Naive thymus-derived CD4-positive, alpha-beta T cell (primary cell): ENCODE measurements around the gene ACTL10. TPM values are rescaled to one million over a fixed set of nuclear protein-coding genes. Genes with fewer than 3 reads are reported as not detected.

Experiments
- ATAC-seq: fragments of 150-1000 bp; cut with Tn5 transposase; 2 replicates; pipeline ENCODE4 v1.10.0; 2021; ENCODE audit warnings: mild to moderate bottlenecking, moderate library complexity
- CTCF ChIA-PET: fragments of 350-600 bp; sonication (Branson Sonifier 250); formaldehyde crosslinking; loops from one replicate; lab custom pipeline; 2021; ENCODE audit warnings: antibody characterized with exemption; lab: Charles Lee
- POLR2A ChIA-PET: fragments of 350-600 bp; sonication (Branson Sonifier 250); formaldehyde crosslinking; loops from one replicate; lab custom pipeline; 2021; ENCODE audit warnings: antibody characterized with exemption, inconsistent platforms; lab: Charles Lee
- DNase-seq, 9 donors: peaks; one replicate each; pipeline versions ENCODE4 v3.0.0 to v3.0.0-alpha.2; 2020 to 2022; ENCODE audit warnings: mixed read lengths in 1 of 9
- H3K27ac ChIP-seq: one replicate; pipeline ENCODE4 v1.7.0; 2013; ENCODE audit warnings: mild to moderate bottlenecking, low read depth, low read length, moderate library complexity
- H3K27me3 ChIP-seq, 2 donors: one replicate each; pipeline ENCODE4 v1.7.0; 2013; ENCODE audit warnings: low read length in 2 of 2, mild to moderate bottlenecking in 2 of 2, moderate library complexity in 2 of 2; ENCODE audit not compliant: control insufficient read depth in 2 of 2, insufficient read depth in 2 of 2
- H3K36me3 ChIP-seq, 3 experiments: 1 replicate in 2 of 3; 2 replicates in 1 of 3; pipeline ENCODE4 v1.7.0; 2013; ENCODE audit warnings: low read length in 3 of 3, mild to moderate bottlenecking in 3 of 3, moderate library complexity in 1 of 3; ENCODE audit not compliant: insufficient read depth in 3 of 3, control insufficient read depth in 2 of 3
- H3K4me1 ChIP-seq, 2 donors: one replicate each; pipeline ENCODE4 v1.7.0; 2013; ENCODE audit warnings: low read length in 2 of 2, mild to moderate bottlenecking in 2 of 2, moderate library complexity in 1 of 2; ENCODE audit not compliant: control insufficient read depth in 2 of 2, insufficient read depth in 2 of 2
- H3K4me3 ChIP-seq: 2 replicates; pipeline ENCODE4 v1.7.0; 2013; ENCODE audit warnings: mild to moderate bottlenecking, low read length
- H3K9me3 ChIP-seq, 3 experiments: 1 replicate in 2 of 3; 2 replicates in 1 of 3; pipeline ENCODE4 v1.7.0; 2013; ENCODE audit warnings: low read length in 3 of 3; ENCODE audit not compliant: control insufficient read depth in 2 of 3
- H3K27ac Mint-ChIP-seq, 9 donors: one replicate each; pipeline ENCODE4 v1.8.0; 2020 to 2022; ENCODE audit warnings: mixed read lengths in 9 of 9, mild to moderate bottlenecking in 8 of 9, moderate library complexity in 5 of 9, inconsistent platforms in 2 of 9
- H3K27me3 Mint-ChIP-seq, 5 donors: one replicate each; pipeline ENCODE4 v1.8.0; 2021 to 2022; ENCODE audit warnings: mixed read lengths in 5 of 5, mild to moderate bottlenecking in 1 of 5
- H3K36me3 Mint-ChIP-seq, 5 donors: one replicate each; pipeline ENCODE4 v1.8.0; 2020 to 2022; ENCODE audit warnings: mixed read lengths in 5 of 5, mild to moderate bottlenecking in 3 of 5, inconsistent platforms in 1 of 5
- H3K4me1 Mint-ChIP-seq, 7 donors: one replicate each; pipeline ENCODE4 v1.8.0; 2020 to 2022; ENCODE audit warnings: mixed read lengths in 7 of 7, mild to moderate bottlenecking in 3 of 7, inconsistent platforms in 1 of 7
- H3K4me3 Mint-ChIP-seq, 10 donors: one replicate each; pipeline ENCODE4 v1.8.0; 2020 to 2022; ENCODE audit warnings: mild to moderate bottlenecking in 10 of 10, mixed read lengths in 10 of 10, moderate library complexity in 6 of 10, inconsistent platforms in 2 of 10
- H3K9me3 Mint-ChIP-seq, 11 donors: one replicate each; pipeline ENCODE4 v1.8.0; 2020 to 2022; ENCODE audit warnings: mixed read lengths in 11 of 11, mild to moderate bottlenecking in 4 of 11, inconsistent platforms in 1 of 11, moderate library complexity in 1 of 11
- intact Hi-C, 2 donors: fragments of 100-400 bp; cut with micrococcal nuclease; formaldehyde crosslinking; loops; one replicate each; pipeline ENCODE4 v1.15.1; 2023
- polyA plus RNA-seq, 2 donors: library from polyadenylated mRNA; unstranded; fragments of 300-500 nt; fragmentation: Illumina TruSeq; gene quantifications; one replicate each; pipeline ENCODE4 v1.2.3, GENCODE V29; 2021
- total RNA-seq, 6 experiments: library from RNA in 5 of 6; stranded (reverse) in 5 of 6; gene quantifications; 1 replicate in 5 of 6; 2 replicates in 1 of 6; pipeline ENCODE4 v1.2.3 and lab custom pipeline; 2021 to 2026

ACTL10 gene
- total RNA-seq (1 to 10 TPM in 4 of 5 experiments, under 1 TPM in 1; 0.66 to 4.9 (median 3.2) TPM), polyA plus RNA-seq (1 to 10 TPM; 2.0 to 4.4 TPM)

DNA sequence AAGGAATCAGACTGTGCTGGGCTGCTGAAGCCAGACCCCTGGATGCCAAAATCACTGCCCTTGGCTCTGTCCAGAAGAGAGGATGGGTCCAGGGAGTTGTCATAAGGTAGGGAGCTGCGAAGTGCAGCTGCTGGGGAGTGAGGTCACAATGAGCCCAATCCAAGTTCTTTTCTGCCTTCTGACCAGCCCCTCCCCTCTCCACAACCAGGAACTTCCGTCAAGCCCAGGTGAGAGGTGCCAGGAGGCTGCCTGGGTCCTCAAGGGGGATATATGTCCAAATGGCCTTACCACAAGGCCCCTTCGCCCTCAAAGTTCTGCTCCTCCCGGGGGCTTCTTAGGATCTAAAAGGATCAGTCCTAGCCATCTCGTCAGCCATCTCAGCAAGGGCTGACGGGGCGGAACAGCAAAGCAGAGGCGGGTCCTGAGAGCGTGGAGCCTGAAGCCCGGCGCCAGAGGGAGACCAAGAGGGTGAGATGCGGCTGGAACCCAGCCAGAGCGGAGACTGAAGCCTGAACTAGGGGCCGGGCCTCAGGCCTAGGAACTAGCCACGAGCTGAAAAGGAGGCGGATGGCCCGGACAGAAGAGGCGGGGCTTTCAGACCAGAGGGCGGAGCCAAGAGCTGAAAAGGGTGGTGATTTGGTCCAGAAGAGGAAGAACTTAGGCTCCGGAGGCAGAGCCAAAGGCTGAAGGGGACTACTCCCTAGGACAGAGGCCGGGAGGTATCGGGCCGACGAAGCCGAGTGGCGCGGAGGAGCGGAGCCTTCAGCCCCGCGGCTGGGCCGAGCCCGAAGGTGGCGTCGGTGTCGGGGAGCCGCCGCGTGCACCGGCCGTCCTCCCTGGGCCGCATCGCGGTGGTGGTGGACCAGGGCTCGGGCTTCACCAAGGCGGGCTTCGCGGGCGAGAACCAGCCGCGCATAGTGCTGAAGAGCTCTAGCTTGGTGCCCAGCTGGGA is at the start of gene ACTL10:
Gene ACTL10 (plus strand): TSS at position 651 of the 952 bp plus-strand sequence. CDS start 555 bp downstream, outside the sequence.
- peak within 1 kb of the TSS; percentile 90 to 98 (median 95) for H3K27ac Mint-ChIP-seq
- ChIA-PET CTCF (interaction anchor here (0.6 to 4.4 kb wide), 9 partner anchors 13 to 396 kb away, joined by 3 to 33 read pairs (median 8); no protein-coding TSS in a partner anchor), POLR2A (interaction anchor here (0.6 to 7.6 kb wide), 13 partner anchors 13 to 327 kb away, joined by 3 to 75 read pairs (median 8); partner anchors contain the start of genes CBFA2T2, E2F1, PXMP4 and ZNF341)
- H3K4me3 Mint-ChIP-seq: peak within 1 kb of the TSS; percentile 95 to 100 (median 98)
- peak; percentile 45 to 86 (median 60) for DNase-seq
- intact Hi-C loops: loop anchor here (1.0 to 10.0 kb wide), 12 partner anchors 8 to 446 kb away; partner anchors contain the start of genes RALY (in 2 of the 2), CDK5RAP1 (in 1 of the 2), CHMP4B (in 1 of the 2) and E2F1 (in 1 of the 2)
- Histone ChIP-seq H3K4me3 (peak within 1 kb of the TSS; percentile 79), H3K27ac (peak within 1 kb of the TSS; percentile 60), H3K36me3 (no peaks in the 10 kb centered on the region), H3K4me1 (peaks cover 19 to 21% of the 10 kb centered on the region in 2 donors), H3K27me3 (no peaks in the 10 kb centered on the region), H3K9me3 (no peaks in the 10 kb centered on the region)
- peak; percentile 79 for ATAC-seq
- peaks cover 0 to 10% (median 0%) of the 10 kb centered on the region in 5 donors for H3K36me3 Mint-ChIP-seq
- H3K4me1 Mint-ChIP-seq: peaks cover 21 to 54% (median 35%) of the 10 kb centered on the region in 7 donors
- no peaks in the 10 kb centered on the region for H3K27me3 Mint-ChIP-seq
- H3K9me3 Mint-ChIP-seq: no peaks in the 10 kb centered on the region

DNA sequence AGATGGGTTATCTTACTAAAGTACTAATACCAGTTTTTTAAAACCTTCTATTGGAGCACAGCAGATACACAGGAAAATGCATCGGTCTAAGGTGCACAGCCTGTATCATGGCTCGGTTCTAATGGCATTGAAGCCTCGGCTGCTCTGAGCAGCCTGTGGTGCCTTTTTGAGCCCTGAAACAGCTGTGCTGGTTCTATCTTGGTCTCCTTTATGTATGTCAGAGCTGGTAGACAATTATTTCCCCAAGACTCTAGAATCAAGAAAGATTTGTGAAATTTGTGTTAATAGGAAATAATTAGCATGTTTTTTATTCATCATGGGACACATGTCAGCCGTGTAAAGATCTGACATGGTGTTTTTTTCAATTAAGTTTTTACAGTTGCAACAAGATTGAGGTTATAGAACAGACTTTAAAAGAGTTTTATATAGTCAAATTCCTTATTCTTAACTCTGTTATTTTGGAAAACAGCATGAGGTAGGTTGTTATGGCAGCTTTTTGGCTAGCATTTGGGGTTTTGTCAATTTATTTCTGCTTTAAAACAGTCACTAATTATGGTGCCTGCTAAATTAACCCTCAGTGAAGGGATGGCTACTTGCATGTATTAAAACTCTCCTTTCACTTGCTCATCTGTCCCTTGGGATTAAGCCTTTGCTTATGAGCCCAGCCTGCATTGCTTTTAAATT is 44.9 kb upstream of the ACTL10 start:
- Mint-ChIP-seq H3K9me3 (no peaks in the 10 kb centered on the region), H3K27me3 (no peaks in the 10 kb centered on the region), H3K4me3 (no peak overlapping the region), H3K4me1 (peaks cover 9 to 20% (median 14%) of the 10 kb centered on the region in 7 donors), H3K27ac (peak overlapping the region in 2 of 9 donors; percentile 42 to 49), H3K36me3 (peaks cover 9 to 40% (median 23%) of the 10 kb centered on the region in 5 donors)
- CTCF ChIA-PET: no interaction called here
- no peak overlapping the region for H3K27ac ChIP-seq
- H3K36me3 ChIP-seq: peaks cover 0 to 45% (median 3%) of the 10 kb centered on the region in 3 experiments
- no peak for DNase-seq
- no peaks in the 10 kb centered on the region for H3K9me3 ChIP-seq
- no peak for ATAC-seq
- H3K27me3 ChIP-seq: no peaks in the 10 kb centered on the region
- POLR2A ChIA-PET: no interaction called here
- intact Hi-C loops: no loop called here
- H3K4me1 ChIP-seq: peaks cover 7 to 26% of the 10 kb centered on the region in 2 donors
- H3K4me3 ChIP-seq: no peak overlapping the region

- CTCF ChIA-PET: no interaction called here
- POLR2A ChIA-PET: no interaction called here
- Mint-ChIP-seq H3K27me3 (no peaks in the 10 kb centered on the region), H3K9me3 (peaks cover 0 to 2% (median 0%) of the 10 kb centered on the region in 11 donors), H3K27ac (peak overlapping the region in 1 of 9 donors; percentile 58), H3K4me3 (no peak overlapping the region), H3K4me1 (peaks cover 9 to 20% (median 14%) of the 10 kb centered on the region in 7 donors), H3K36me3 (peaks cover 9 to 48% (median 24%) of the 10 kb centered on the region in 5 donors)
- Histone ChIP-seq H3K4me3 (no peak overlapping the region), H3K4me1 (peaks cover 7 to 26% of the 10 kb centered on the region in 2 donors), H3K27ac (no peak overlapping the region), H3K9me3 (no peaks in the 10 kb centered on the region), H3K36me3 (peaks cover 0 to 49% (median 3%) of the 10 kb centered on the region in 3 experiments), H3K27me3 (no peaks in the 10 kb centered on the region)
- intact Hi-C loops: no loop called here
- DNase-seq: no peak
- no peak for ATAC-seq
These were observed 43.9 kb upstream of the ACTL10 start for GRCh38 chr20:33622705-33623365.

- DNase-seq: peak in 2 of 9 donors; percentile 3 to 7
- ChIA-PET CTCF (no interaction called here), POLR2A (no interaction called here)
- H3K27me3 ChIP-seq: no peaks in the 10 kb centered on the region
- ATAC-seq: no peak
- no peaks in the 10 kb centered on the region for H3K9me3 ChIP-seq
- intact Hi-C loops: no loop called here
- peak overlapping the region in 5 of 10 donors; percentile 18 to 65 (median 44) for H3K4me3 Mint-ChIP-seq
- peaks cover 7 to 59% (median 37%) of the 10 kb centered on the region in 5 donors for H3K36me3 Mint-ChIP-seq
- no peak overlapping the region for H3K4me3 ChIP-seq
- H3K36me3 ChIP-seq: peaks cover 0 to 55% (median 8%) of the 10 kb centered on the region in 3 experiments
- peak overlapping the region; percentile 29 to 85 (median 66) for H3K27ac Mint-ChIP-seq
- peaks cover 7 to 26% of the 10 kb centered on the region in 2 donors for H3K4me1 ChIP-seq
- no peaks in the 10 kb centered on the region for H3K27me3 Mint-ChIP-seq
- peaks cover 7 to 20% (median 14%) of the 10 kb centered on the region in 7 donors for H3K4me1 Mint-ChIP-seq
- H3K27ac ChIP-seq: no peak overlapping the region
- H3K9me3 Mint-ChIP-seq: peaks cover 0 to 2% (median 0%) of the 10 kb centered on the region in 11 donors
These were observed 42.3 kb upstream of the ACTL10 start for GRCh38 chr20:33624399-33624798.

DNA sequence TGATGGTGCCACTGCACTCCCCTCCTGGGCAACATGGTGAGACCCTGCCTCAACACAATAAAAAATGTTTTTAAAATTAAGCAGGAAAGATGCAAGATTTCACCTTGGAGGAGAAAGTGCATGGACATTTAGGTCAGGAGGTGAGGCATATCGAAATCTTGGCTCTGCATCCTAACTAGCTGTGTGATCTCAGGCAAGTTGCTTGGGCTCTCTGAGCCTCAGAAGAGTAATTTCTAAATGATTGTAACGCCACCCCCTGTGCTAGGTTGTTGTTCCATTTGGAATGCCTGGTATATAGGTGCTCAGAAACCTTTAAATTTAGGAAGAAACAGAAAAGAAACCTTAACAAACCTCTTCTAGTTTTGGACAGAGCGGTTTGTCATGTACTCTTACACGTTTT is 40.6 kb upstream of the ACTL10 start:
- no peaks in the 10 kb centered on the region for H3K27me3 Mint-ChIP-seq
- no peak overlapping the region for H3K27ac ChIP-seq
- H3K9me3 ChIP-seq: no peaks in the 10 kb centered on the region
- H3K4me1 ChIP-seq: peaks cover 7 to 26% of the 10 kb centered on the region in 2 donors
- no peak for ATAC-seq
- H3K4me1 Mint-ChIP-seq: peaks cover 7 to 20% (median 13%) of the 10 kb centered on the region in 7 donors
- no peak overlapping the region for H3K27ac Mint-ChIP-seq
- intact Hi-C loops: no loop called here
- no peak overlapping the region for H3K4me3 ChIP-seq
- no peak overlapping the region for H3K4me3 Mint-ChIP-seq
- DNase-seq: no peak
- ChIA-PET POLR2A (no interaction called here), CTCF (no interaction called here)
- peaks cover 8 to 73% (median 14%) of the 10 kb centered on the region in 3 experiments for H3K36me3 ChIP-seq
- peaks cover 0 to 2% (median 0%) of the 10 kb centered on the region in 11 donors for H3K9me3 Mint-ChIP-seq
- no peaks in the 10 kb centered on the region for H3K27me3 ChIP-seq
- peaks cover 7 to 75% (median 44%) of the 10 kb centered on the region in 5 donors for H3K36me3 Mint-ChIP-seq
